ENCODE data around the gene LPP. TPM values are rescaled to one million over a fixed set of nuclear protein-coding genes. Genes with fewer than 3 reads are reported as not detected.

LPP gene
- total and polyA plus RNA-seq, 4 donors: 11.1 to 219 (median 66.5) TPM

DNA sequence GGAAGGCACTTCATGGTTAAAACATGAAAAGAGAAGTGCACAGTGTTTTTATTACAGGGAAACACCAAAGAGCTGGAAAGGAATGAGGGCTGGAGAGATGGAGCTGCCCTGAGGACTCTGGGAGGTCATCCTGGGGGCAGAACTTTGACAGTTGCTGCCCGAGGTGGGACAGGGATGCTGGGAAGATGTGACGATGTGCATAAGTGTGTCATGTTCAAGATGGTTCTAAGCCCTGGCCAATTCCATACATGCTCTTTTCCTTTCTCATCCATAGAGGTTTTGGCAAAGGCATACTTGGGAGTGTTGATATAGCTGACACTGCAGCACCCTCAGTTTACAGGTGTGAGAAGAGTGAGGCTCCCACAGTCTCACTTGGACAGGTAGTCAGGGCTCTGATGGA is 23.8 kb downstream of the LPP start:
- DNase-seq (no peak), ATAC-seq (ENCODE audit: insufficient read depth, low FRiP score) (no peak)
- Histone ChIP-seq H3K27me3 (ENCODE audit: control insufficient read depth in 3 of 3, insufficient read depth in 3 of 3, low read length in 2 of 3) (no peaks in the 10 kb centered on the region), H3K9ac (ENCODE audit: insufficient read depth in 1 of 2, low read length in 2 of 2) (no peak overlapping the region), H3K9me3 (ENCODE audit: control insufficient read depth in 4 of 4, insufficient read depth in 3 of 4, low read length in 3 of 4) (no peaks in the 10 kb centered on the region), H3K36me3 (ENCODE audit: control insufficient read depth in 4 of 4, insufficient read depth in 4 of 4, low read length in 4 of 4) (peaks cover 0 to 4% (median 0%) of the 10 kb centered on the region in 4 donors), H3K4me1 (ENCODE audit: control insufficient read depth in 5 of 5, insufficient read depth in 5 of 5, low read length in 5 of 5) (peaks cover 3 to 24% (median 17%) of the 10 kb centered on the region in 5 donors), H3K27ac (ENCODE audit: low read depth in 1 of 2, low read length in 1 of 2) (no peak overlapping the region), H3K4me3 (no peak overlapping the region)
- 97 to 100% methylated on average over 2 of the region's 2 CpGs for WGBS, 2 donors
- TF ChIP-seq CTCF (IDR thresholded peaks at IDR 0.05; ENCODE audit: control extremely low read depth, extremely low read depth): no peak

DNA sequence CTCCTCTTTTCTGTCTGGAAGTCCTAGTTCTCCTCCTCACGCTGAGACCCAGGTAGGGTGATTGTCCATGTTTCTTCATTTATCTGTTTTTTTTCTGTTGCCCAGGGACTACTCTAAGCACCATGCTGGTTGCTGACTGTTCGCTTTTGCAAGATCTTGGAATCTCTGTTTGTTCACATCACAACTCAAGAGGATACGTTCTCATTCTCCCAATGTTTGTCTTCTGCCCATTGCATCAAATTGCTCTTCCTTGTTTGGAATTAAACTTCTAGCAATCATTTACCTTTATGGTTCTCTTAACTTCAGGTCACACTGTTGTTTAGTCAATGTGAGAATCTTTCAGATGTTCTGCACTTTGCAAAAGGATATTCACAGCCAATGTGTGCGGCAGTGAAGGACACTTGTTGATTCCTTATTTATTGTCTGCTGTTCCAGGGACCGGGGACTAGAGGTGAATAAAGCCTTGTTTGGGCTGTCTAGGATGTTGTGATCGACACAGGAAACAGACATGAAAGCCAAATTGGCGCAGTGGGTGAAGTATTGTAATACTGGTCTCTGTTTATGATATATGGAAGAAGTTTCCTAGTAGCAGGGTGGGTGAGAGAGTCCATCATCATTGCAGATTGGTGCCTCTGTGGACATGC is 24.5 kb downstream of the LPP start:
- Histone ChIP-seq H3K4me1 (ENCODE audit: control insufficient read depth in 5 of 5, insufficient read depth in 5 of 5, low read length in 5 of 5) (peaks cover 3 to 24% (median 17%) of the 10 kb centered on the region in 5 donors), H3K36me3 (ENCODE audit: control insufficient read depth in 4 of 4, insufficient read depth in 4 of 4, low read length in 4 of 4) (peaks cover 0 to 4% (median 0%) of the 10 kb centered on the region in 4 donors), H3K27ac (ENCODE audit: low read depth in 1 of 2, low read length in 1 of 2) (peak overlapping the region; percentile 71 to 81), H3K27me3 (ENCODE audit: control insufficient read depth in 3 of 3, insufficient read depth in 3 of 3, low read length in 2 of 3) (no peaks in the 10 kb centered on the region), H3K9me3 (ENCODE audit: control insufficient read depth in 4 of 4, insufficient read depth in 3 of 4, low read length in 3 of 4) (no peaks in the 10 kb centered on the region), H3K9ac (ENCODE audit: insufficient read depth in 1 of 2, low read length in 2 of 2) (no peak overlapping the region), H3K4me3 (no peak overlapping the region)
- no peak for ATAC-seq (ENCODE audit: insufficient read depth, low FRiP score)
- no peak for DNase-seq
- 75% methylated on average over 7 of the region's 7 CpGs for WGBS, 2 donors
- TF ChIP-seq CTCF (IDR thresholded peaks at IDR 0.05; ENCODE audit: control extremely low read depth, extremely low read depth): no peak

DNA sequence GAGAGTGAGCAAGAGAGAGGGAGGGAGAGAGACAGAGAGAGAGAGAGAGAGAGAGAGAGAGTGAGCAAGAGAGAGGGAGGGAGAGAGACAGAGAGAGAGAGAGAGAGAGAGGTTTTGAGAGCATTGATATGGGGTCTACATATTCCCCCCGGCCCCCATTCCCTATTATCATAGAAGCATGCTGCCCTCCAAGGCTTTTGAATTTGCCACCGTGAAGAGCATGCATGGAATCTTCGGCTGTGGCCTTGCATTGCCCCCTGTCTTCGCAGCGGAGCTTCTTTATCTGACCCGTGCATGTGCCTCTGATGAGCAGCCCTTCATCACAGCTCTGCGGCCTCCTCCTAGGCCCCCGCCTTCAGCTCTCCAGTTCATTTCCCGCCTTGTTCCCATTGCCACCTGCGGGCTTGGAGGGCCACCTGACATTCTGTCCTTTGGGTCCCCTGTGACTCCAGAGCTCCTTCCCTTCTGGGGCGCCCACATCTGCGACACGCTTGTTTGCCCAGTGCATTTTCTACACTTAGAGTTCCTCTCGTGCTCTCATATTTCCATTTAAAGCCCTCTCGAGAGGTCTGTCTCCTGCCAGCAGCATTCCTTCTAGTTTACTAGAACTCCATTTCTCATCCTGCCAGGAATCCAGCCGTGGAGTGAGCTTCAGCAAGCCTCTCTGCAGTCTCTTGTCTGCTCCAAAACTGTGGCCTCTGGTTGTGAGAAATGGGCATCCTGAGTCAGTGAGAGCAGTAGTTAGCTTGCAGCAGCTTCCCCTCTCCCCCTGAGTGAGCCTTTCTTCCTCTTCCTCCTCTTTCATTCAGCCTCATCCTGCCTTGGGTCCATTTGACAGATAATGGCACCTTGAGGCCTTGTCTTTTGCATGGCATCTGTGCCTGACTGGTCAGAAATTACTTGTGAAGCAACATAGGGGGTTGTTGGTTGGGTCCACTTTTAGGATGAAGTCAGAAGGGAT is 25.3 kb downstream of the LPP start:
- WGBS, 2 donors: 58 to 70% methylated on average over 16 of the region's 16 CpGs
- DNase-seq (peak; percentile 62 to 78 (median 68)), ATAC-seq (ENCODE audit: insufficient read depth, low FRiP score) (peak; percentile 84)
- TF ChIP-seq CTCF (IDR thresholded peaks at IDR 0.05; ENCODE audit: control extremely low read depth, extremely low read depth): no peak
- H3K9me3 ChIP-seq (ENCODE audit: control insufficient read depth in 4 of 4, insufficient read depth in 3 of 4, low read length in 3 of 4): no peaks in the 10 kb centered on the region
- peak overlapping the region; percentile 71 to 81 for H3K27ac ChIP-seq (ENCODE audit: low read depth in 1 of 2, low read length in 1 of 2)
- H3K4me1 ChIP-seq (ENCODE audit: control insufficient read depth in 5 of 5, insufficient read depth in 5 of 5, low read length in 5 of 5): peaks cover 3 to 24% (median 17%) of the 10 kb centered on the region in 5 donors
- H3K4me3 ChIP-seq: no peak overlapping the region
- H3K27me3 ChIP-seq (ENCODE audit: control insufficient read depth in 3 of 3, insufficient read depth in 3 of 3, low read length in 2 of 3): no peaks in the 10 kb centered on the region
- H3K36me3 ChIP-seq (ENCODE audit: control insufficient read depth in 4 of 4, insufficient read depth in 4 of 4, low read length in 4 of 4): peaks cover 0 to 4% (median 0%) of the 10 kb centered on the region in 4 donors
- H3K9ac ChIP-seq (ENCODE audit: insufficient read depth in 1 of 2, low read length in 2 of 2): no peak overlapping the region
